DOHH2 (cell line): ENCODE results near the gene DNMT1.

ENCODE experiments used
- H3F3A ChIP-seq: fragments of 200-600 bp; sonication (generic), shearing (Covaris generic); 2 replicates; pipeline ENCODE4 v1.6.0; 2016; ENCODE audit warnings: antibody characterized with exemption, mild to moderate bottlenecking; ENCODE audit not compliant: control insufficient read depth, insufficient read depth
- H3K27ac ChIP-seq: fragments of 200-600 bp; sonication (generic); 2 replicates; pipeline ENCODE4 v1.5.1; 2014; ENCODE audit warnings: low read depth, mild to moderate bottlenecking, low read length, moderate library complexity
- H3K27me3 ChIP-seq: fragments of 200-600 bp; sonication (generic); 2 replicates; pipeline ENCODE4 v1.6.1; 2014; ENCODE audit warnings: mild to moderate bottlenecking, low read length, mixed read lengths; ENCODE audit not compliant: control insufficient read depth
- H3K36me3 ChIP-seq: fragments of 200-600 bp; sonication (generic); 2 replicates; pipeline ENCODE4 v1.6.1; 2014; ENCODE audit warnings: mild to moderate bottlenecking, low read length, moderate library complexity, mixed read lengths; ENCODE audit not compliant: control insufficient read depth
- H3K4me1 ChIP-seq: fragments of 200-600 bp; sonication (generic); 2 replicates; pipeline ENCODE4 v1.6.1; 2014; ENCODE audit warnings: mild to moderate bottlenecking, low read length, mixed read lengths; ENCODE audit not compliant: control insufficient read depth
- H3K4me2 ChIP-seq: fragments of 200-600 bp; sonication (generic); 2 replicates; pipeline ENCODE4 v1.6.0; 2014; ENCODE audit warnings: mild to moderate bottlenecking, low read length, moderate library complexity
- H3K4me3 ChIP-seq: fragments of 200-600 bp; sonication (generic); 2 replicates; pipeline ENCODE4 v1.5.1; 2014; ENCODE audit warnings: mild to moderate bottlenecking, low read length, mixed read lengths
- H3K79me2 ChIP-seq: fragments of 200-600 bp; sonication (generic); 2 replicates; pipeline ENCODE4 v1.6.1; 2014; ENCODE audit warnings: mild to moderate bottlenecking, low read length, mixed read lengths; ENCODE audit not compliant: control insufficient read depth
- H3K9me2 ChIP-seq: fragments of 200-600 bp; sonication (generic); replicated peaks from 2 replicates; pipeline ENCODE4 v1.6.1; 2014; ENCODE audit warnings: mild to moderate bottlenecking, low read length, mixed read lengths; ENCODE audit not compliant: control insufficient read depth
- H3K9me3 ChIP-seq: fragments of 200-600 bp; sonication (generic); 2 replicates; pipeline ENCODE4 v1.6.1; 2014; ENCODE audit warnings: antibody characterized with exemption, low read length, mixed read lengths; ENCODE audit not compliant: control insufficient read depth, insufficient read depth
- H4K20me1 ChIP-seq: fragments of 200-600 bp; sonication (generic); 2 replicates; pipeline ENCODE4 v1.6.0; 2014; ENCODE audit warnings: low read depth, mild to moderate bottlenecking, antibody characterized with exemption, low read length, moderate library complexity; ENCODE audit not compliant: control insufficient read depth, insufficient read depth
- CTCF ChIP-seq: fragments of 200-600 bp; sonication (generic); IDR thresholded peaks from one replicate; pipeline ENCODE4 v1.5.1; 2014; ENCODE audit warnings: antibody characterized with exemption, mild to moderate bottlenecking, low read depth, low read length; ENCODE audit not compliant: poor library complexity, severe bottlenecking
- EZH2phosphoT487 ChIP-seq: fragments of 200-600 bp; sonication (generic); IDR thresholded peaks from 2 replicates; pipeline ENCODE4 v1.6.1; 2017; ENCODE audit warnings: borderline replicate concordance, mild to moderate bottlenecking, antibody characterized with exemption, low read length, moderate library complexity, mixed read lengths

Gene DNMT1

GRCh38 chr19:10116085-10116865 is 78.5 kb downstream of the DNMT1 start:
- Histone ChIP-seq H3K27me3 (no peaks in the 10 kb centered on the region), H3K9me2 (no peaks in the 10 kb centered on the region), H3K9me3 (no peaks in the 10 kb centered on the region), H3K4me3 (no peak overlapping the region), H3K36me3 (peaks cover 68% of the 10 kb centered on the region), H3K4me2 (no peak overlapping the region), H3F3A (peaks cover 24% of the 10 kb centered on the region), H4K20me1 (peaks cover 6% of the 10 kb centered on the region), H3K4me1 (peaks cover 32% of the 10 kb centered on the region), H3K27ac (no peak overlapping the region), H3K79me2 (peaks cover 24% of the 10 kb centered on the region)
- TF ChIP-seq EZH2phosphoT487 (no peak), CTCF (no peak)

GRCh38 chr19:10115392-10116084 is 79.2 kb downstream of the DNMT1 start:
- no peak overlapping the region for H3K27ac ChIP-seq
- H4K20me1 ChIP-seq = peaks cover 6% of the 10 kb centered on the region
- H3K36me3 ChIP-seq = peaks cover 76% of the 10 kb centered on the region
- peaks cover 40% of the 10 kb centered on the region for H3K4me1 ChIP-seq
- H3K9me3 ChIP-seq = no peaks in the 10 kb centered on the region
- no peak overlapping the region for H3K4me2 ChIP-seq
- H3K27me3 ChIP-seq = no peaks in the 10 kb centered on the region
- no peak overlapping the region for H3K4me3 ChIP-seq
- no peaks in the 10 kb centered on the region for H3K9me2 ChIP-seq
- H3F3A ChIP-seq = peaks cover 21% of the 10 kb centered on the region
- TF ChIP-seq CTCF (no peak), EZH2phosphoT487 (no peak)
- H3K79me2 ChIP-seq = peaks cover 24% of the 10 kb centered on the region

- Histone ChIP-seq H3K4me2 (no peak overlapping the region), H4K20me1 (peaks cover 6% of the 10 kb centered on the region), H3K79me2 (peaks cover 24% of the 10 kb centered on the region), H3K9me2 (no peaks in the 10 kb centered on the region), H3K4me1 (peaks cover 44% of the 10 kb centered on the region), H3K27me3 (no peaks in the 10 kb centered on the region), H3K27ac (no peak overlapping the region), H3K4me3 (no peak overlapping the region), H3K9me3 (no peaks in the 10 kb centered on the region), H3K36me3 (peaks cover 83% of the 10 kb centered on the region), H3F3A (peaks cover 20% of the 10 kb centered on the region)
- no peak for TF ChIP-seq EZH2phosphoT487
- TF ChIP-seq CTCF = no peak
These were observed 79.9 kb downstream of the DNMT1 start for GRCh38 chr19:10114651-10115391.
